Naive B cell (primary cell): ENCODE results near the gene S100A9. TPM values are rescaled to one million over a fixed set of nuclear protein-coding genes. Genes with fewer than 3 reads are reported as not detected.
A peak's percentile ranks its signal among the peaks of the same experiment; 100 is the strongest.
"Not testable (repeated sequence)": the region's sequence is repeated elsewhere in the genome, so short reads cannot be mapped to it uniquely, and the experiment has no call there.

ENCODE experiments used
- ATAC-seq, 2 donors: fragments of 150-1000 bp; cut with Tn5 transposase; 2 replicates each; pipeline ENCODE4 v1.10.0; 2021; ENCODE audit warnings: low read depth in 2 of 2, mild to moderate bottlenecking in 2 of 2, moderate library complexity in 2 of 2
- DNase-seq: peaks from one replicate; pipeline ENCODE4 v3.0.0; 2022
- H3K27ac Mint-ChIP-seq, 6 donors: one replicate each; pipeline ENCODE4 v1.8.0; 2020 to 2022; ENCODE audit warnings: mild to moderate bottlenecking in 6 of 6, mixed read lengths in 6 of 6, moderate library complexity in 5 of 6, inconsistent platforms in 2 of 6
- H3K27me3 Mint-ChIP-seq, 3 donors: one replicate each; pipeline ENCODE4 v1.8.0; 2021 to 2022; ENCODE audit warnings: mixed read lengths in 3 of 3, mild to moderate bottlenecking in 1 of 3
- H3K36me3 Mint-ChIP-seq, 2 donors: one replicate each; pipeline ENCODE4 v1.8.0; 2020 to 2022; ENCODE audit warnings: mixed read lengths in 2 of 2, inconsistent platforms in 1 of 2, mild to moderate bottlenecking in 1 of 2
- H3K4me1 Mint-ChIP-seq, 3 donors: one replicate each; pipeline ENCODE4 v1.8.0; 2020 to 2022; ENCODE audit warnings: mixed read lengths in 3 of 3, inconsistent platforms in 1 of 3, mild to moderate bottlenecking in 1 of 3, moderate library complexity in 1 of 3
- H3K4me3 Mint-ChIP-seq, 8 donors: one replicate each; pipeline ENCODE4 v1.8.0; 2020 to 2022; ENCODE audit warnings: mild to moderate bottlenecking in 8 of 8, mixed read lengths in 8 of 8, moderate library complexity in 8 of 8, inconsistent platforms in 2 of 8
- H3K9me3 Mint-ChIP-seq, 7 donors: one replicate each; pipeline ENCODE4 v1.8.0; 2020 to 2022; ENCODE audit warnings: mixed read lengths in 7 of 7, mild to moderate bottlenecking in 5 of 7, inconsistent platforms in 2 of 7, moderate library complexity in 1 of 7
- polyA plus RNA-seq, 6 donors: library from polyadenylated mRNA; unstranded; fragments of 300-500 nt; fragmentation: Illumina TruSeq; gene quantifications; one replicate each; pipeline ENCODE4 v1.2.3, GENCODE V29; 2021; ENCODE audit warnings: low read depth in 6 of 6

The S100A9 gene
- polyA plus RNA-seq, 6 donors from 2014 or later, result 14.4 to 194 (median 48.2) TPM

- DNase-seq (no peak), ATAC-seq (no peak)
- Mint-ChIP-seq H3K4me3 (no peak overlapping the region), H3K36me3 (peaks cover 0 to 9% of the 10 kb centered on the region in 2 donors), H3K27ac (no peak overlapping the region), H3K27me3 (peaks cover 33 to 53% (median 46%) of the 10 kb centered on the region in 3 donors), H3K9me3 (peaks cover 0 to 3% (median 0%) of the 10 kb centered on the region in 7 donors), H3K4me1 (no peaks in the 10 kb centered on the region)
Observed at GRCh38 chr1:153403421-153404085, 45.9 kb downstream of the S100A9 start.

GRCh38 chr1:153404086-153404635, 46.5 kb downstream of the S100A9 start:
- ATAC-seq (no peak), DNase-seq (no peak)
- H3K27me3 Mint-ChIP-seq, result peaks cover 36 to 50% (median 45%) of the 10 kb centered on the region in 3 donors
- H3K9me3 Mint-ChIP-seq, result peaks cover 0 to 3% (median 0%) of the 10 kb centered on the region in 7 donors
- H3K36me3 Mint-ChIP-seq, result peaks cover 0 to 9% of the 10 kb centered on the region in 2 donors
- no peak overlapping the region for H3K27ac Mint-ChIP-seq
- no peaks in the 10 kb centered on the region for H3K4me1 Mint-ChIP-seq
- no peak overlapping the region for H3K4me3 Mint-ChIP-seq

DNA sequence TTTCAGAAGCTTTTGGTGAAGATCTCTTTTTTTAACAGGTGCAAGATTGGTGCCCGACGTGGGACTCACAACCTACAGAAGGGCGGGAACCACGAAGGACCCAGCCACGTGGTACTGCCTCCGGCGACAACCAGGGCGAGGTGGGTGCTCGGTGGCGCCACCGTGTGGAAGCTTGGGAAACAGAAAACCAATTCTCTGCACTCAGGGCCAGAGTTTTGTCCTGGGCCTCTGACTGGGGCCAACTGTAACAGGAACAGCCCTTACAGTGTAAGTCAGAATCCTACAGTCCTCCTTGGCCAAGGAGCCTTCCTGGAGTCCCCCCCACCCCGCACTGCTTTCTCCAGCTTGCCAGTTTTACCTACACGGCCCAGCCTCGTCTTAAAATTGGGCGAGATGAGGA, 47.1 kb downstream of the S100A9 start:
- peak overlapping the region in 1 of 8 donors; percentile 26 for H3K4me3 Mint-ChIP-seq
- H3K27ac Mint-ChIP-seq, result no peak overlapping the region
- peak in 1 of 2 donors; percentile 45 for ATAC-seq
- H3K9me3 Mint-ChIP-seq, result peaks cover 0 to 3% (median 0%) of the 10 kb centered on the region in 7 donors
- H3K4me1 Mint-ChIP-seq, result no peaks in the 10 kb centered on the region
- DNase-seq, result no peak
- peaks cover 0 to 9% of the 10 kb centered on the region in 2 donors for H3K36me3 Mint-ChIP-seq
- H3K27me3 Mint-ChIP-seq, result peaks cover 41 to 50% (median 45%) of the 10 kb centered on the region in 3 donors

DNA sequence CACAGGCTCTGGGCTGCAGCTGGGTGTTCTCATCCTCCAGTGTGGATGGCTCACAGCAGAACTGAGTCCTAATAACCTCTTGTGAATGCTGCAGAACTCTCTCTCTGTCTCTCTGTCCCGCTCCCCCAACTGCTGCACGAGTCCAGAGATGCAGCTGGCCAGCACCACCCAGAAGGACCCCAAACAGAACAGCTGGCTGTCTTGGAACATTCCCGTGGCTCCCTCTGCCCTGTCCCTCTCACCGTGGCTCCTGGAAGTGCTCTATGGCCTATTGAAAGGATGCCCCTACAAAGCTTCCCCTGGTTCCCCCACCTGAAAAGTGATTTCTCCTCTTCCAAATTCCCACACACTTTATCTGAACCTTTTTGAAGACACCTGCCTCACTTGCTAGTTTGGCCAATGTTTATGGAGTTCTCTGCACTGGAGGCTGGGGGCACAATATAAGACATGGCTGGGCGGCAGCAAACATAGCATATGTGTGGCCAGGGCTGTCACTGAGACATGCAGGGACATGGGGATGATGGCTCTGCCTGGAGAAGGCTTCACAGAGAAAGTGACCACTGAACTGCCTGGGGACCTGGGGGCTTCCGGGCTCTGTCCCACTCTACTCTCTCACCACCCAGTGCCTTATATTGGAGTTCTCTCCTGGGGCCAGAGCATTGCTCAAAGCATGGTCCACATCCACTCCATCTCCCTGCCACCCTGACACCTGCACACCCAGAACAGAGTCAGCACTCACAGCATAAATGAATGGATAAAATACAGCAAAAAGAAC, 48.4 kb downstream of the S100A9 start:
- DNase-seq, ATAC-seq, H3K36me3 Mint-ChIP-seq, H3K27ac Mint-ChIP-seq, H3K4me3 Mint-ChIP-seq, H3K9me3 Mint-ChIP-seq, H3K4me1 Mint-ChIP-seq: not testable (repeated sequence)
- H3K27me3 Mint-ChIP-seq, result peaks cover 44 to 56% (median 47%) of the 10 kb centered on the region in 3 donors

DNA sequence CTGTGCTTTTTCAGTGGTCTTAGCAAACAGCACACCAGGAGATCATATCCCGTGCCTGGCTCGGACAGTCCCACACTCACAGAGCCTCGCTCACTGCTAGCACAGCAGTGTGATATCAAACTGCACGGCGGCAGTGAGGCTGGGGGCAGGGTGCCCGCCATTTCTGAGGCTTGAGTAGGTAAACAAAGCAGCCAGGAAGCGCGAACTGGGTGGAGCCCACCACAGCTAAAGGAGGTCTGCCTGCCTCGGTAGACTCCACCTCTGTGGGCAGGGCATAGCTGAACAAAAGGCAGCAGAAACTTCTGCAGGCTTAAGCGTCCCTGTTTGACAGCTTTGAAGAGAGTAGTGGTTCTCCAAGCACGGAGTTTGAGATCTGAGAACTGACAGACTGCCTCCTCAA, 49.6 kb downstream of the S100A9 start:
- H3K27ac Mint-ChIP-seq, H3K4me3 Mint-ChIP-seq: not testable (repeated sequence)

More for the DNA sequence above, 49.6 kb downstream of the S100A9 start:
- not testable (repeated sequence) for DNase-seq, H3K4me1 Mint-ChIP-seq, H3K36me3 Mint-ChIP-seq, ATAC-seq
- Mint-ChIP-seq H3K9me3 (peaks cover 0 to 14% (median 8%) of the 10 kb centered on the region in 7 donors), H3K27me3 (peaks cover 44 to 59% (median 54%) of the 10 kb centered on the region in 3 donors)

Other genes with a start within 250 kb of the S100A9 start
- not detected for gene SPRR2F, start 244.3 kb upstream of the S100A9 start, polyA plus RNA-seq
- gene SPRR2G, start 207.0 kb upstream of the S100A9 start, polyA plus RNA-seq, result not detected
- gene LELP1, start 154.4 kb upstream of the S100A9 start, polyA plus RNA-seq, result not detected
- not detected for gene PRR9, start 140.3 kb upstream of the S100A9 start, polyA plus RNA-seq
- not detected for gene LORICRIN, start 98.2 kb upstream of the S100A9 start, polyA plus RNA-seq
- not detected for gene PGLYRP3, start 44.9 kb upstream of the S100A9 start, polyA plus RNA-seq
- gene PGLYRP4, start 9.0 kb upstream of the S100A9 start, polyA plus RNA-seq, result not detected
- 1 to 10 TPM; 1.0 to 7.8 (median 3.1) TPM for gene S100A12, start 17.8 kb downstream of the S100A9 start, polyA plus RNA-seq
- 100 to 1,000 TPM in 1 of 6 donors, 10 to 100 TPM in 4, 1 to 10 TPM in 1; 6.3 to 131 (median 36.3) TPM for gene S100A8, start 33.2 kb downstream of the S100A9 start, polyA plus RNA-seq
- gene S100A7A, start 58.7 kb downstream of the S100A9 start, polyA plus RNA-seq, result not detected
- gene S100A7, start 102.8 kb downstream of the S100A9 start, polyA plus RNA-seq, result not detected
- gene S100A6, start 178.1 kb downstream of the S100A9 start, polyA plus RNA-seq, result 100 to 1,000 TPM; 131 to 239 (median 154) TPM
- gene S100A5, start 183.1 kb downstream of the S100A9 start, polyA plus RNA-seq, result not detected
- gene S100A4, start 188.0 kb downstream of the S100A9 start, polyA plus RNA-seq, result 100 to 1,000 TPM in 2 of 6 donors, 10 to 100 TPM in 4; 50.2 to 167 (median 93.2) TPM
- gene S100A3, start 191.4 kb downstream of the S100A9 start, polyA plus RNA-seq, result not detected
- not detected for gene S100A2, start 208.0 kb downstream of the S100A9 start, polyA plus RNA-seq